GM18505 (cell line): ENCODE results near the gene GABPB2.

Experiments used
- ATAC-seq: cut with Tn5 transposase; IDR thresholded peaks from one replicate; pipeline ENCODE4 v1.9.1; 2021; ENCODE audit not compliant: unreplicated experiment
- POLR2A ChIP-seq: IDR thresholded peaks from 4 replicates; pipeline ENCODE4 v1.6.1; 2011; ENCODE audit warnings: borderline replicate concordance; ENCODE audit not compliant: insufficient read depth, insufficient read length; ENCODE audit errors: extremely low read depth

GABPB2 gene

GRCh38 chr1:151131701-151132334 lies 61.3 kb downstream of the GABPB2 start:
- TF ChIP-seq POLR2A, result no peak
- no peak for ATAC-seq

- no peak for ATAC-seq
- no peak for TF ChIP-seq POLR2A
Observed at GRCh38 chr1:151132335-151133017, 61.9 kb downstream of the GABPB2 start.

- no peak for TF ChIP-seq POLR2A
- ATAC-seq, result no peak
Observed at GRCh38 chr1:151133018-151133806, 62.7 kb downstream of the GABPB2 start.

GRCh38 chr1:151134396-151134795 lies 63.8 kb downstream of the GABPB2 start:
- no peak for TF ChIP-seq POLR2A
- ATAC-seq, result no peak

GRCh38 chr1:151134991-151135390 lies 64.4 kb downstream of the GABPB2 start:
- ATAC-seq, result no peak
- TF ChIP-seq POLR2A, result no peak

GRCh38 chr1:151135433-151136385 lies 65.1 kb downstream of the GABPB2 start:
- TF ChIP-seq POLR2A, result no peak
- no peak for ATAC-seq

- TF ChIP-seq POLR2A, result no peak
- ATAC-seq, result no peak
Observed at GRCh38 chr1:151137789-151138188, 67.2 kb downstream of the GABPB2 start.

- ATAC-seq, result no peak
- TF ChIP-seq POLR2A, result no peak
Observed at GRCh38 chr1:151142411-151143056, 72.0 kb downstream of the GABPB2 start.

GRCh38 chr1:151143057-151143435 lies 72.5 kb downstream of the GABPB2 start:
- ATAC-seq, result no peak
- no peak for TF ChIP-seq POLR2A

GRCh38 chr1:151143986-151144385 lies 73.4 kb downstream of the GABPB2 start:
- no peak for TF ChIP-seq POLR2A
- ATAC-seq, result no peak

GRCh38 chr1:151144474-151145303 lies 74.1 kb downstream of the GABPB2 start:
- TF ChIP-seq POLR2A, result no peak
- no peak for ATAC-seq
